GM12873 (cell line): Measurements from ENCODE around the gene SLC12A1.

ENCODE experiments used
- CTCF ChIP-seq: IDR thresholded peaks from 2 replicates; pipeline ENCODE4 v1.5.1; 2012; ENCODE audit warnings: low read depth, mild to moderate bottlenecking, moderate library complexity, low read length, control low read depth; ENCODE audit not compliant: insufficient read depth; ENCODE audit errors: missing control alignments

The SLC12A1 gene

GRCh38 chr15:48343865-48344264 lies 137.8 kb downstream of the SLC12A1 start:
- no peak for TF ChIP-seq CTCF

GRCh38 chr15:48345516-48345915 lies 139.4 kb downstream of the SLC12A1 start:
- TF ChIP-seq CTCF = no peak

- peak; percentile 80 for TF ChIP-seq CTCF
These were observed 146.5 kb downstream of the SLC12A1 start for GRCh38 chr15:48352474-48353072.
